Osteocyte (in vitro differentiated cells): ENCODE measurements around the gene CCN2. TPM values are rescaled to one million over a fixed set of nuclear protein-coding genes. Genes with fewer than 3 reads are reported as not detected.
"Not testable (repeated sequence)": the region's sequence is repeated elsewhere in the genome, so short reads cannot be mapped to it uniquely, and the experiment has no call there.

Experiments
- DNase-seq: peaks from one replicate; pipeline ENCODE4 v3.0.0; 2021; ENCODE audit warnings: mixed read lengths; ENCODE audit not compliant: unreplicated experiment; ENCODE audit errors: extremely low spot score
- H3K27ac Mint-ChIP-seq: one replicate; pipeline ENCODE4 v1.8.0; 2021; ENCODE audit warnings: mild to moderate bottlenecking, mixed read lengths; ENCODE audit not compliant: unreplicated experiment
- H3K27me3 Mint-ChIP-seq: one replicate; pipeline ENCODE4 v1.8.0; 2021; ENCODE audit warnings: mixed read lengths; ENCODE audit not compliant: unreplicated experiment
- H3K36me3 Mint-ChIP-seq: one replicate; pipeline ENCODE4 v1.8.0; 2021; ENCODE audit warnings: mixed read lengths; ENCODE audit not compliant: unreplicated experiment
- H3K4me1 Mint-ChIP-seq: one replicate; pipeline ENCODE4 v1.8.0; 2021; ENCODE audit warnings: mixed read lengths; ENCODE audit not compliant: unreplicated experiment
- H3K4me3 Mint-ChIP-seq: one replicate; pipeline ENCODE4 v1.8.0; 2021; ENCODE audit warnings: mild to moderate bottlenecking, moderate library complexity, mixed read lengths; ENCODE audit not compliant: unreplicated experiment
- H3K9me3 Mint-ChIP-seq: one replicate; pipeline ENCODE4 v1.8.0; 2021; ENCODE audit warnings: mixed read lengths; ENCODE audit not compliant: unreplicated experiment
- CTCF ChIP-seq: fragments of 200-600 bp; sonication (generic); IDR thresholded peaks from 2 replicates; pipeline ENCODE4 v1.5.0; 2021; ENCODE audit warnings: antibody characterized with exemption, mild to moderate bottlenecking, moderate library complexity
- total RNA-seq: library from RNA; stranded (reverse); gene quantifications from 2 replicates; pipeline ENCODE4 v1.2.1, GENCODE V29; 2021

CCN2 gene
- total RNA-seq, 1 donor from 2014 or later = 878 TPM

GRCh38 chr6:131914234-131914633, 36.9 kb downstream of the CCN2 start:
- no peak overlapping the region for H3K27ac Mint-ChIP-seq
- H3K4me1 Mint-ChIP-seq = no peaks in the 10 kb centered on the region
- DNase-seq = no peak
- H3K27me3 Mint-ChIP-seq = peaks cover 23% of the 10 kb centered on the region
- no peak for TF ChIP-seq CTCF
- no peak overlapping the region for H3K4me3 Mint-ChIP-seq
- H3K36me3 Mint-ChIP-seq = no peaks in the 10 kb centered on the region
- no peaks in the 10 kb centered on the region for H3K9me3 Mint-ChIP-seq

- no peaks in the 10 kb centered on the region for H3K9me3 Mint-ChIP-seq
- H3K27me3 Mint-ChIP-seq = peaks cover 23% of the 10 kb centered on the region
- DNase-seq = no peak
- H3K36me3 Mint-ChIP-seq = no peaks in the 10 kb centered on the region
- no peak overlapping the region for H3K27ac Mint-ChIP-seq
- H3K4me1 Mint-ChIP-seq = no peaks in the 10 kb centered on the region
- TF ChIP-seq CTCF = no peak
- no peak overlapping the region for H3K4me3 Mint-ChIP-seq
These were observed 39.2 kb downstream of the CCN2 start for GRCh38 chr6:131911951-131912350.

- Mint-ChIP-seq H3K36me3 (no peaks in the 10 kb centered on the region), H3K9me3 (no peaks in the 10 kb centered on the region), H3K27ac (no peak overlapping the region), H3K4me1 (no peaks in the 10 kb centered on the region), H3K27me3 (peaks cover 23% of the 10 kb centered on the region), H3K4me3 (no peak overlapping the region)
- DNase-seq = no peak
- no peak for TF ChIP-seq CTCF
These were observed 40.2 kb downstream of the CCN2 start for GRCh38 chr6:131910956-131911355.

GRCh38 chr6:131910219-131910589, 41.0 kb downstream of the CCN2 start:
- Mint-ChIP-seq H3K9me3 (no peaks in the 10 kb centered on the region), H3K27me3 (peaks cover 23% of the 10 kb centered on the region), H3K4me3 (no peak overlapping the region), H3K4me1 (no peaks in the 10 kb centered on the region), H3K36me3 (no peaks in the 10 kb centered on the region), H3K27ac (no peak overlapping the region)
- TF ChIP-seq CTCF = peak; percentile 0
- DNase-seq = no peak

GRCh38 chr6:131909408-131910218, 41.6 kb downstream of the CCN2 start:
- Mint-ChIP-seq H3K9me3 (no peaks in the 10 kb centered on the region), H3K36me3 (no peaks in the 10 kb centered on the region), H3K27me3 (peaks cover 23% of the 10 kb centered on the region), H3K27ac (no peak overlapping the region), H3K4me3 (no peak overlapping the region), H3K4me1 (no peaks in the 10 kb centered on the region)
- peak; percentile 88 for DNase-seq
- peak; percentile 85 for TF ChIP-seq CTCF

GRCh38 chr6:131908787-131909186, 42.4 kb downstream of the CCN2 start:
- not testable (repeated sequence) for DNase-seq, H3K4me1 Mint-ChIP-seq, H3K4me3 Mint-ChIP-seq, H3K9me3 Mint-ChIP-seq, H3K36me3 Mint-ChIP-seq, H3K27ac Mint-ChIP-seq
- H3K27me3 Mint-ChIP-seq = peaks cover 23% of the 10 kb centered on the region

- not testable (repeated sequence) for H3K4me3 Mint-ChIP-seq, H3K27ac Mint-ChIP-seq
- H3K27me3 Mint-ChIP-seq = peaks cover 25% of the 10 kb centered on the region
These were observed 47.4 kb downstream of the CCN2 start for GRCh38 chr6:131903734-131904133.

More at GRCh38 chr6:131903734-131904133, 47.4 kb downstream of the CCN2 start:
- DNase-seq, H3K36me3 Mint-ChIP-seq, H3K4me1 Mint-ChIP-seq, H3K9me3 Mint-ChIP-seq: not testable (repeated sequence)
